Skeletal muscle cell (primary cell): Measurements from ENCODE around the gene TMEM242.
A peak's percentile ranks its signal among the peaks of the same experiment; 100 is the strongest.

Source experiments
- DNase-seq: peaks from one replicate; pipeline ENCODE4 v3.0.0-alpha.2; 2010; ENCODE audit warnings: low read depth
- H3K4me3 ChIP-seq: 2 replicates; pipeline ENCODE4 v1.5.1; 2011; ENCODE audit warnings: low read depth, mild to moderate bottlenecking, control low read depth, low read length, moderate library complexity

Gene TMEM242

GRCh38 chr6:157263146-157263545, 60.2 kb downstream of the TMEM242 start:
- DNase-seq = no peak
- H3K4me3 ChIP-seq = no peak overlapping the region

GRCh38 chr6:157261606-157262005, 61.7 kb downstream of the TMEM242 start:
- H3K4me3 ChIP-seq = no peak overlapping the region
- DNase-seq = no peak

DNA sequence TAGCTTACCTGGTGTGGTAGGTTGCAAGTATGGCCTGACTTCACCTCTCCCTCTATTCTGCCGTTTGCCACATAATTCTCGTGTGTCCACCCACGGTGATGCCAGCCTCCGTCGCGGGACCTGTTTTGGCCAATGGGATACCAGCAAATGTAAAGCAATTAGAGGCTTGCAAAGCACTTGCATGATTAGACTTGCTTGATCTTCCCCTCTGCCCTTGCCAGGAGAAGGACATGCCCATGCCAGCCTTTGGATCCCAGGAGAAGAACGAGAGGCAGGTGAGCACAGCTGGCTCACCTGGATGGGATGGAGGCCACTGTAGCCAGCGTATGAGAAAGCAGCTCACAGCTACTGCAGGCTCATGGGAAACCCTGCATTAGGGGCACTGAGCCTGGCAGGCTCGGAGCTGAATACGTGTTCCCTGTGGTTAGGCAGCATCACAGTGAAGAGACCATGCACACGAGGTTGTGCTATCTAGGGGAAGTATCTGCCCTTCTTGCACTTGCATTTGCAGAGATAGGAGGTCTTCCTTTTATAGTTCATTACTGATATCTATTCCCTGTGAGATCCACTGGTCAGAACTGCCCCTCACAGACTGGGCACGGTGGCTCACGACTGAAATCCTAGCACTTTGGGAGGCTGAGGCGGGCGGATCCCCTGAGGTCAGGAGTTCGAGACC, 62.4 kb downstream of the TMEM242 start:
- no peak overlapping the region for H3K4me3 ChIP-seq
- no peak for DNase-seq

DNA sequence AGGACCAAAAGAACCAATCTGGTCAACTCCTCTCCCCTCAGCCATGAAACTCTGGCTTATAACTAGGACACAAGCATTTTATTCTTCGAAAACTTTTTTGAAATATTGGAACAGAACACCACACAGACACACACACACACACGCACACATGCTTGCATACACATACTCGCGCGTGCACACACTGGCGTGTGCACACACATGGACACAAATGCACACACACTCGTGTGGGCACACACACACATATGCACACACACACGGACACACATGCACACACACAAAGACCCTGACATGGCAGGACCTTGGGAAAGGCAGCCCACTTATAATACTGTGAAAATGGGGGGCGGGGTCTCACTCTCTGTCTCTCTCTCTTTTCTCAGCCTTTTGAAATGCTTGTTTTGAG, 63.9 kb downstream of the TMEM242 start:
- H3K4me3 ChIP-seq = no peak overlapping the region
- no peak for DNase-seq

- no peak overlapping the region for H3K4me3 ChIP-seq
- no peak for DNase-seq
These were observed 64.4 kb downstream of the TMEM242 start for GRCh38 chr6:157258878-157259277.

DNA sequence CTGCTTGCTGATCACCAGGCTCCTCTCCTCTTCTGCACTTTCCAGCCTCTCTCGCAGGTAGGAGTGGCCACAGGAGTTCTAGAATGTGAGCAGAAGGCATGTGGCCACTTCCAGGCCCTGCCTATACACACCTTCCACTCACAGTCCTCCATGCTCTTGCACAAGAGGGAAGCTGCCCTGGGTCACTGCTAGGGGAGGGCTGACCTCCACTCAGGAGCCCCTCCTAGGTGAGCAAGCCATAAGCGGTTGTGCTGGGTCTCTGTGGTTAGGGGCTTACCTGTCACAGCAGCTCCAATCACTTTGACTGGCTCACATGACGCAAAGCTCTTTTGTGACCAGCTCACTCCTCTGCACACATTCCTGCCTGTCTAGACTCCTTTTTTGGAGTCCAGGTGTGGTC, 68.2 kb downstream of the TMEM242 start:
- no peak for DNase-seq
- no peak overlapping the region for H3K4me3 ChIP-seq

GRCh38 chr6:157254538-157254937, 68.8 kb downstream of the TMEM242 start:
- H3K4me3 ChIP-seq = no peak overlapping the region
- no peak for DNase-seq

DNA sequence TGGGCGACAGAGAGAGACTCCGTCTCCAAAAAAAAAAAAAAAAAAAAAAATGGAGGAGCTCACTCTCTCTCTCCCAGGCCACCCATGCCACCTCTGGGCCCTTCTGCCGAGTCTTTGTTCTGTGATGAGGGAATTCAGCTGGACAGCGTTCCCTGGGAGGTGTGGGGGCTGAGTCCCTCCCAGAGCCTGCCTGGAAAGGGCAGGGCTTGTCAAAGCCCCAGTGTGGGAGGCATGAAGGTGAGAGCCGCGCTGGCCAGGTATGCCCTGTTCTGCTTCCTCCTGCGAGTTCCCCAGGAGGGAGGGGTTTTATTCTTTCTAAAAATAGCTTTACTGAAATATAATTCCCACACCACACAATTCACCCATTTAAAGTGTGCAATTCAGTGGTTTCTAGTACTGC, 69.6 kb downstream of the TMEM242 start:
- no peak overlapping the region for H3K4me3 ChIP-seq
- DNase-seq = no peak

DNA sequence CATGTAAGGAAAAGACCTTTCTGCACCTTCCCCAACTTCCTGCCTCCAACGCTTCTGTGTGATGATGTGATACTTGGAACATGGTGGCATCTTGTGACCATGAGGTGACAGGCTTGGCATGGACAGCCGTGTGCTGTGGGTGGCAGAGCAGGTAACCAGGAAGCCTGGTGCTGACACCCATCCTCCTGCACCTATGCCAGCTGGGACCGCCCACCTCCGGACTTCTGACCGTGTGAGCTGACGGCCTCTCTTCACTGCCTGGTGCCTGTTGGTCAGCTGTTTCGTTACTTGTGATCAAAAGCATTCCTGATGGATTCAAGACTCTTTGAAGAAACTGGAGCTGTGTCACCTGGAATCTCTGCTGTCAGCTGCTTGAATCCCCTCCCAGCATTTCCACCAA, 70.3 kb downstream of the TMEM242 start:
- H3K4me3 ChIP-seq = no peak overlapping the region
- DNase-seq = no peak

- no peak overlapping the region for H3K4me3 ChIP-seq
- no peak for DNase-seq
These were observed 71.6 kb downstream of the TMEM242 start for GRCh38 chr6:157251586-157252247.

DNA sequence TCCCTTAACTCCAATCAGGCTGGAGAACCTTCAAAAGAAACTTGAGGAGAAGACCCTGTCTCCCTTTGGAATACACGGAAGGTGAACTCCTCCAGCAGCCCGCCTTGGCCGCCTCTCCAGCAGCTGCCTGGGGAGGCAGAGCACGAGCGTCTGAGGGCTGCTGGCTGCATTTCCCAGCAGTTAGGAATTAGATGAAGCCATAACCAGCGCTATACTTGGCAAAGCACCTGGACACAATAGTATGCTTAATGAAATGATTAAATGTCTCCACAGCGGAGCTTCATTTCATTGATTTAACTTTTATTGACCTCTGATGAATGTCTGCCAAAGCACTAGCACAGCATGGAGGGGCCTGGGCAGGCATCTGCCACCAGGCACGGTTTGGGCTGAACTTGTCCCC, 73.5 kb downstream of the TMEM242 start:
- no peak for DNase-seq
- no peak overlapping the region for H3K4me3 ChIP-seq

- DNase-seq = no peak
- H3K4me3 ChIP-seq = no peak overlapping the region
These were observed 75.1 kb downstream of the TMEM242 start for GRCh38 chr6:157248264-157248663.

- H3K4me3 ChIP-seq = no peak overlapping the region
- no peak for DNase-seq
These were observed 76.4 kb downstream of the TMEM242 start for GRCh38 chr6:157246771-157247484.

DNA sequence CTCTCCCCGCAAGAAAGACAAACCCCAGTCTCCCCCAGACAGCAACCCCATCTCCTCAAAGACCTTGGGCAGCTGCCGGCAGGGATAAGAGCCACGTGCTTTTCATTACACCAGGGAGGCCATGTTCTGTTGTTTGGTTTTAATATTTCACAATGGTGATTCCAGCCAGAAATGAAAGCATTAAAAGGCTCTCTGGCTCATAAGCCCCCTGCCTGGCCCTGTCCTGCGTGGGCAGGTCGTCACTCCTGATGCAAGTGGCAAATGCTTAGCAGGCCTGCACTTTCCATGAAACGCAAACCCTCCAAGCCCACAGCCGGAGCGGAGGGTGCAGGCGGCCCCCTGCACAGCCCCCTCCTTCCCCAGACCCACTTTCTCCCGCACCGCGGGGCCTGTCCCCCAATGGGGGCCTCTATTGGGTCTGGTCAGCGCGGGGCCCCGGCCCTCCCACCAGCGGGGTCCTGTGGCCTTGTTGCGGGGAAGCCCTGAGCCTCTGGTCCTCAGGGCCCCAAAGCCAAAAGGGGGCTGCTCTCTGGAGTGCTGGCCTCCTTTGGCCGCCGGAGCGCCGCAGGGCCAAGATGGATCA, 77.2 kb downstream of the TMEM242 start:
- no peak overlapping the region for H3K4me3 ChIP-seq
- DNase-seq = peak; percentile 60

DNA sequence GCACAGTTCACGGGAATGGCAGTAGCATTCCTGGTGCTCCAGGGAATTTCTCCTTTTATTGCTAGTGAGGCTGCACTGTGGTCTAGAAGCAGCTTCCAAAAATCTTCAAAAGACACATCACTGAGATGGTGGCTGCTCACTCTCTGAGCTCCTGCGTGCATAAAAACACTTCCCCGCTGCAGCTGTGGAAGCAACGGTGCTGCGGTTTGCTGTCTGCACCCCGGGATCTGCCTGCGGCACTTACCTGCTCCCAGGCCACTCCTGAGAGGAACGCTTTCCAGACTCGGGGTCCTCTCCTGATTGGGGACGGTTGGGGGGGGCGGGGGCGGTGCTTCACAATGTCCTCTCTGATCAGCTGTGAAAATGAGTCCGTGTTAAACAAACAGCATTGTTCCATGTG, 77.9 kb downstream of the TMEM242 start:
- DNase-seq = no peak
- no peak overlapping the region for H3K4me3 ChIP-seq

DNA sequence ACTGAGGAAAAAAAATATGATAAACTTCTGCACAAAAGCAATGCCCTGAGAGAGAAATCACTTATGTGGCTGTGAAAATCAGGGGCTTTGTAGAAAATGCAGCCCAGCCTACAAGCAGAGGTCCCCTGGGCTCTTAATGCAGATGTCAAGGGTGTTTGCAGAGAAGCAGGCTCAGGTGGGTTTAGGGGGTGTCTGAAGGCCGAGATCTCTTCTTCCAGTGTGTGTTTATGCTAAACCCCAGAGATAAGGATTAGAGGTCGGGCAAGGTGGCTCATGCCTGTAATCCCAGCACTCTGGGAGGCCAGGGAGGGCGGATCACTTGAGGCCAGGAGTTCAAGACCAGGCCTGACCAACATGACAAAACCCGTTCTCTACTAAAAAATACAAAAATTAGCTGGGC, 78.5 kb downstream of the TMEM242 start:
- no peak overlapping the region for H3K4me3 ChIP-seq
- no peak for DNase-seq

DNA sequence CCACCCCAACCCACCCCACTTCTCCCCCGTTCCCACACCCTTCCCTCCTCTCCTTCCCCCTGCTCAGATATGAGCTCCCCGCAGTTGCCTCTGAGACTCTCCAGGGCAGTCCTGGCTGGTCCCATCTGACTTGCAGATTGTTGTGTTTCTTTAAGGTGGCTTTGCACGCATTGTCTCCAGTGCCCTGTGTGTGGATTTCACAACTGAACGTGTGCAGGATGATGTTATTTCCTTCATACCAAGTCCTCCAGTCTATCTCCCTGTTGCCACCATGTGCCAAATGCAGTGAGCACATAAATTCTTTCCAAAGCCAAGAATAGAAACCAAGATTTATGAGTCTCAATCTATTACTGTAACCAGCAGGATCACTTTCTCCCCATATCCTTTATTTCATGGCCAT, 79.1 kb downstream of the TMEM242 start:
- peak; percentile 85 for DNase-seq
- no peak overlapping the region for H3K4me3 ChIP-seq

DNA sequence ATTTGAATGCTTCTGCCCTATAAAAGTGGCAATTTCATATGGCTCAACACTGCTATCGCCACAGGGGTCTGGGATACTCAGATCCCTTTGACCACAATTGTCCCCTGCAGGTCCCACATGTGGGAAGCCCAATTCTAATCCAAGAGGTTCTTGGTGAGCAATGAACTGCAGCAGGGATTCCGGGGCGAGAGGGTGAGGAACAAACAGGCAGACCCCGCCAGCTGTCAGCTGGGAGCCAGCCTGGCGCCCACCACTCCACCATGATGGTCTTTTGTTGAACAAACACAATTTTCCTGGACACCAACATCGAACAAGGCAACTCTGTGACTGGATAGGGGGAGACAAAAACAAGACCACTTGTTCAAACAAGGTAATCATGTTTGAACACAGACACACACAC, 80.5 kb downstream of the TMEM242 start:
- no peak overlapping the region for H3K4me3 ChIP-seq
- no peak for DNase-seq

DNA sequence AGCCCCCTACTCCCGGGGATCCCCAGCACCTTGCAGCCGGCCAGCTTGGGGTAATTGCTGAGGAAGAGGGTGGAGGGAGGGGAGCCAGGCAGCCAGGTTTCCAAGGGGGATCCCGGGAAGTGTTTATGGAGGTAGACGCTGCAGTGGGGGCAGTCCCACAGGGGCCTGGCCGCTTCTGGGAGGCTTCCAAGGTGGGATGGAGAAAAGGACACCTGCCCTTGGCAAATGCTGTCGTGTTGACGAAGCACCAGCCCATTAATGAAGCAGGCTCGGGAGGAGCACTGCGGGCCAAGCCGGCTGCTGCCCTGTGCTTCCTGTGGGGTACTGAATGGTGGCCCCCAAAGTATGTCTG, 82.4 kb downstream of the TMEM242 start:
- DNase-seq = no peak
- no peak overlapping the region for H3K4me3 ChIP-seq

- DNase-seq = peak; percentile 72
- peak overlapping the region; percentile 25 for H3K4me3 ChIP-seq
These were observed 83.0 kb downstream of the TMEM242 start for GRCh38 chr6:157240059-157240959.
